Suprapubic skin (tissue), 4 donors: ENCODE data around the gene ST13. TPM values are rescaled to one million over a fixed set of nuclear protein-coding genes. Genes with fewer than 3 reads are reported as not detected.

Experiments
- total RNA-seq, 4 donors: library from RNA; depleted of rRNA; stranded (reverse); fragments of >200 nt; gene quantifications; one replicate each; pipeline ENCODE4 v1.1.0, GENCODE V29; 2016

Gene ST13
- total RNA-seq, 4 donors from 2014 or later = 104 to 117 (median 115) TPM

Other genes with a start within 250 kb of the ST13 start
- gene MRTFA, start 219.9 kb downstream of the ST13 start, total RNA-seq = 100 to 1,000 TPM in 1 of 4 donors, 10 to 100 TPM in 3; 81.6 to 109 (median 94.5) TPM
- 1 to 10 TPM in 1 of 4 donors, under 1 TPM in 2, not detected in 1; 0.64 to 2.1 (median 0.81) TPM for gene MCHR1, start 177.2 kb downstream of the ST13 start, total RNA-seq
- gene SLC25A17, start 37.3 kb downstream of the ST13 start, total RNA-seq = 10 to 100 TPM; 16.1 to 31.0 (median 19.8) TPM
- 10 to 100 TPM in 3 of 4 donors, 1 to 10 TPM in 1; 10.0 to 19.5 (median 14.6) TPM for gene XPNPEP3, start 509 bp upstream of the ST13 start, total RNA-seq
- not detected for gene DNAJB7, start 5.5 kb upstream of the ST13 start, total RNA-seq
- gene RBX1, start 94.7 kb upstream of the ST13 start, total RNA-seq = 10 to 100 TPM; 30.2 to 42.4 (median 39.2) TPM
- gene EP300, start 236.0 kb upstream of the ST13 start, total RNA-seq = 100 to 1,000 TPM; 103 to 172 (median 126) TPM